ELF-1 (cell line): ENCODE results near the gene GTF2IRD1.
"Not testable (repeated sequence)": the region's sequence is repeated elsewhere in the genome, so short reads cannot be mapped to it uniquely, and the experiment has no call there.

ENCODE experiments used
- DNase-seq: peaks from one replicate; pipeline ENCODE4 v3.0.0-alpha.2; 2016; ENCODE audit warnings: low read depth, low spot score

GTF2IRD1 gene

DNA sequence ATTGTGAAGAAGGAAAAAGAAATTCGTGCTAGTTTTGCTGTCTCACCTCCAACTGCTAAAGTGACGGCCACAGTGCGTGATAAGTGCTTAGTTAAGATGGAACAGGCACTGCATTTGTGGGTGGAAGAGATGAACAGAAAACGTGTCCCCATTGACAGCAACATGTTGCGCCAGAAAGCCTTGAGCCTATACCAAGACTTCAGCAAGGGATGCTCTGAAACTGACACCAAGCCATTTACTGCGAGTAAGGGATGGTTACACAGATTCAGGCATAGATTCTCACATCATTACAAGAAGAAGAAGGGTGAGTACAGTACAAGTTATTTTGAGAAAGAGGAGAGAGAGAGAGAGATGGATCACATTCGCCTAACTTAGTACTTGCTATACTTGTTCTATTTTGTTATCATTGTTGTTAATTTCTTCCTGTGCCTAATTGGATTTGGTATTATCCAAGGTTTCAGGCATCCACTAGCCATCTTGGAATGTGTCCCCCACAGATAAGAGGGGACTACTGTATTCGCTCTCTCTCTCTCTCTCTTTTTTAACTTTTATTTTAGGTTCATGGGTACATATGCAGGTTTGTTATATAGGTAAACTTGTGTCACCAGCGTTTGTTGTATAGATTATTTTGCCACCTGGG is 196.9 kb downstream of the GTF2IRD1 start:
- not testable (repeated sequence) for DNase-seq

- DNase-seq = not testable (repeated sequence)
Measured at GRCh38 chr7:74651133-74651504, 197.4 kb downstream of the GTF2IRD1 start.
